Neuronal stem cell (in vitro differentiated cells): ENCODE data around the gene MVK.

ENCODE experiments used
- DNase-seq: peaks from one replicate; pipeline ENCODE4 v3.0.0-alpha.2; 2013; ENCODE audit warnings: low spot score
- H2AFZ ChIP-seq: one replicate; pipeline ENCODE4 v1.6.1; 2013; ENCODE audit warnings: mild to moderate bottlenecking, low read length, inconsistent platforms
- H2AK5ac ChIP-seq: 2 replicates; pipeline ENCODE4 v1.6.1; 2013; ENCODE audit warnings: low read depth, mild to moderate bottlenecking, inconsistent platforms, low read length, moderate library complexity, mixed read lengths
- H2BK120ac ChIP-seq: 2 replicates; pipeline ENCODE4 v1.6.1; 2013; ENCODE audit warnings: low read depth, mild to moderate bottlenecking, inconsistent platforms, low read length, moderate library complexity, mixed read lengths
- H2BK12ac ChIP-seq: one replicate; pipeline ENCODE4 v1.6.1; 2013; ENCODE audit warnings: low read length, inconsistent platforms
- H2BK15ac ChIP-seq: 2 replicates; pipeline ENCODE4 v1.6.1; 2013; ENCODE audit warnings: mild to moderate bottlenecking, low read length, inconsistent platforms, mixed read lengths
- H2BK5ac ChIP-seq: one replicate; pipeline ENCODE4 v1.6.1; 2013; ENCODE audit warnings: inconsistent platforms, mild to moderate bottlenecking, low read length, moderate library complexity
- H3K14ac ChIP-seq: one replicate; pipeline ENCODE4 v1.6.1; 2013; ENCODE audit warnings: low read length, inconsistent platforms
- H3K18ac ChIP-seq: 2 replicates; pipeline ENCODE4 v1.6.1; 2013; ENCODE audit warnings: low read length, inconsistent platforms
- H3K23ac ChIP-seq: 2 replicates; pipeline ENCODE4 v1.6.1; 2013; ENCODE audit warnings: low read depth, mild to moderate bottlenecking, mixed read lengths, low read length, inconsistent platforms; ENCODE audit not compliant: poor library complexity
- H3K27ac ChIP-seq: replicated peaks from 3 replicates; pipeline ENCODE4 v1.5.1; 2013; ENCODE audit warnings: low read length, inconsistent platforms
- H3K27me3 ChIP-seq, 3 experiments: 2 replicates each; pipeline ENCODE4 v1.6.1; 2013; ENCODE audit warnings: low read length in 3 of 3, mild to moderate bottlenecking in 2 of 3, inconsistent platforms in 1 of 3, low read depth in 1 of 3, mixed read lengths in 1 of 3, moderate library complexity in 1 of 3; ENCODE audit not compliant: control insufficient read depth in 3 of 3, insufficient read depth in 3 of 3
- H3K36me3 ChIP-seq, 2 donors: replicated peaks in 1 of 2; 2 replicates each; pipeline ENCODE4 v1.6.1; 2013; ENCODE audit warnings: low read length in 2 of 2; ENCODE audit not compliant: control insufficient read depth in 2 of 2, insufficient read depth in 2 of 2
- H3K4ac ChIP-seq: 2 replicates; pipeline ENCODE4 v1.6.1; 2013; ENCODE audit warnings: inconsistent platforms, mild to moderate bottlenecking, low read length, moderate library complexity
- H3K4me1 ChIP-seq, 2 donors: 1 replicate in 1 of 2; 2 replicates in 1 of 2; pipeline ENCODE4 v1.6.1; 2013; ENCODE audit warnings: low read length in 2 of 2, low read depth in 1 of 2; ENCODE audit not compliant: control insufficient read depth in 2 of 2, insufficient read depth in 1 of 2
- H3K4me2 ChIP-seq: one replicate; pipeline ENCODE4 v1.6.1; 2013; ENCODE audit warnings: mild to moderate bottlenecking, low read length, inconsistent platforms; ENCODE audit not compliant: insufficient read depth, poor library complexity, severe bottlenecking
- H3K4me3 ChIP-seq, 2 donors: 2 replicates each; pipeline ENCODE4 v1.5.1; 2013; ENCODE audit warnings: low read length in 2 of 2, mild to moderate bottlenecking in 2 of 2, inconsistent platforms in 1 of 2, moderate library complexity in 1 of 2
- H3K79me1 ChIP-seq: one replicate; pipeline ENCODE4 v1.6.1; 2013; ENCODE audit warnings: low read depth, mild to moderate bottlenecking, inconsistent platforms, low read length, moderate library complexity
- H3K9ac ChIP-seq: one replicate; pipeline ENCODE4 v1.6.1; 2013; ENCODE audit warnings: mild to moderate bottlenecking, low read depth, low read length, inconsistent platforms; ENCODE audit not compliant: poor library complexity
- H3K9me3 ChIP-seq, 2 donors: replicated peaks in 1 of 2; 2 replicates each; pipeline versions ENCODE3 to v1.6.1; 2013; ENCODE audit warnings: low read length in 2 of 2, mild to moderate bottlenecking in 2 of 2, inconsistent platforms in 1 of 2, low read depth in 1 of 2, mixed read lengths in 1 of 2, moderate library complexity in 1 of 2; ENCODE audit not compliant: control insufficient read depth in 2 of 2, insufficient read depth in 1 of 2
- H4K8ac ChIP-seq: one replicate; pipeline ENCODE4 v1.6.1; 2013; ENCODE audit warnings: low read depth, mild to moderate bottlenecking, inconsistent platforms, low read length, moderate library complexity
- H4K91ac ChIP-seq: one replicate; pipeline ENCODE4 v1.6.1; 2013; ENCODE audit warnings: low read length, low read depth, mild to moderate bottlenecking, inconsistent platforms; ENCODE audit not compliant: poor library complexity
- WGBS, 2 donors: extraction: QIAGEN DNeasy Blood & Tissue Kit; methylation state at CpG; one replicate each; pipeline ENCODE4 v1.1.7; 2013; ENCODE audit warnings: missing lambda C conversion rate in 2 of 2, mixed read lengths in 1 of 2; ENCODE audit not compliant: insufficient read length in 2 of 2, insufficient replicate concordance in 1 of 2; ENCODE audit errors: extremely low coverage in 2 of 2; 5-methylcytosine and 5-hydroxymethylcytosine counted together

The MVK gene

GRCh38 chr12:109532721-109533486, 40.7 kb upstream of the MVK start:
- no CpG with 5 or more reads among the region's 24 CpGs for WGBS, 2 donors
- peaks cover 4 to 77% of the 10 kb centered on the region in 2 donors for H3K36me3 ChIP-seq
- H3K4me2 ChIP-seq = no peak overlapping the region

DNA sequence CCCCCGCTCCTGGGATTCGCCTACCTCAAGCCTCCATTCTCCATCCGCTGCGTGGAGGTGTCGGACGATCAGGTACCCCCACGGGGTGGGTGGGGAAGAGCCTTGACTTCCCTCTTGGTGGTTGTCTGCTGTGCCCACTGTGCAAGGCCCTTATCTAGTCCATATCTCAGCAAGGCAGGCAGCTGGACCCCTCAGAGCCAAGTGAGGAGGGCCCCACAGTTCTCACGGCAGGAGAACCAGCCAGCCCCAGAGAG, 40.2 kb upstream of the MVK start:
- Histone ChIP-seq H3K14ac (no peak overlapping the region), H3K4me1 (peaks cover 0 to 15% of the 10 kb centered on the region in 2 donors), H3K9me3 (no peaks in the 10 kb centered on the region), H4K8ac (no peak overlapping the region), H2BK120ac (no peak overlapping the region), H3K23ac (peak overlapping the region; percentile 17), H2AFZ (no peak overlapping the region), H3K18ac (peak overlapping the region; percentile 16), H3K27me3 (no peaks in the 10 kb centered on the region), H3K36me3 (peaks cover 4 to 72% of the 10 kb centered on the region in 2 donors), H2BK5ac (peak overlapping the region; percentile 67), H3K4ac (no peak overlapping the region), H3K27ac (no peak overlapping the region), H3K79me1 (no peaks in the 10 kb centered on the region), H2BK12ac (no peak overlapping the region), H2AK5ac (no peak overlapping the region), H3K9ac (no peak overlapping the region), H4K91ac (no peak overlapping the region), H2BK15ac (no peak overlapping the region), H3K4me3 (no peak overlapping the region), H3K4me2 (no peak overlapping the region)
- no CpG with 5 or more reads among the region's 8 CpGs for WGBS, 2 donors
- no peak for DNase-seq

More at GRCh38 chr12:109532721-109533486, 40.7 kb upstream of the MVK start:
- H3K23ac ChIP-seq = no peak overlapping the region
- H3K79me1 ChIP-seq = no peaks in the 10 kb centered on the region
- no peak overlapping the region for H3K14ac ChIP-seq
- no peak overlapping the region for H3K4ac ChIP-seq
- peaks cover 0 to 17% of the 10 kb centered on the region in 2 donors for H3K4me1 ChIP-seq
- no peak overlapping the region for H3K27ac ChIP-seq
- no peak overlapping the region for H4K8ac ChIP-seq
- no peak overlapping the region for H2BK12ac ChIP-seq
- H4K91ac ChIP-seq = no peak overlapping the region
- no peak overlapping the region for H2BK15ac ChIP-seq
- DNase-seq = no peak
- H3K18ac ChIP-seq = peak overlapping the region; percentile 49
- H2BK120ac ChIP-seq = no peak overlapping the region
- H2BK5ac ChIP-seq = peak overlapping the region; percentile 67
- H2AFZ ChIP-seq = no peak overlapping the region
- H3K4me3 ChIP-seq = no peak overlapping the region
- no peaks in the 10 kb centered on the region for H3K27me3 ChIP-seq
- no peaks in the 10 kb centered on the region for H3K9me3 ChIP-seq
- no peak overlapping the region for H3K9ac ChIP-seq
- H2AK5ac ChIP-seq = no peak overlapping the region

- Histone ChIP-seq H3K27me3 (no peaks in the 10 kb centered on the region), H4K91ac (no peak overlapping the region), H2AK5ac (peak overlapping the region; percentile 13), H3K4me2 (no peak overlapping the region), H3K14ac (no peak overlapping the region), H2AFZ (no peak overlapping the region), H2BK15ac (no peak overlapping the region), H3K9me3 (no peaks in the 10 kb centered on the region), H3K9ac (no peak overlapping the region), H3K4me1 (peaks cover 0 to 14% of the 10 kb centered on the region in 2 donors), H3K18ac (no peak overlapping the region), H3K4me3 (no peak overlapping the region), H2BK120ac (no peak overlapping the region), H3K27ac (no peak overlapping the region), H2BK12ac (no peak overlapping the region), H3K4ac (no peak overlapping the region), H4K8ac (no peak overlapping the region), H3K36me3 (peaks cover 4 to 68% of the 10 kb centered on the region in 2 donors), H2BK5ac (no peak overlapping the region), H3K79me1 (no peaks in the 10 kb centered on the region), H3K23ac (no peak overlapping the region)
- WGBS, 2 donors = no CpG with 5 or more reads among the region's 15 CpGs
- no peak for DNase-seq
These were observed 39.1 kb upstream of the MVK start for GRCh38 chr12:109534456-109534855.

DNA sequence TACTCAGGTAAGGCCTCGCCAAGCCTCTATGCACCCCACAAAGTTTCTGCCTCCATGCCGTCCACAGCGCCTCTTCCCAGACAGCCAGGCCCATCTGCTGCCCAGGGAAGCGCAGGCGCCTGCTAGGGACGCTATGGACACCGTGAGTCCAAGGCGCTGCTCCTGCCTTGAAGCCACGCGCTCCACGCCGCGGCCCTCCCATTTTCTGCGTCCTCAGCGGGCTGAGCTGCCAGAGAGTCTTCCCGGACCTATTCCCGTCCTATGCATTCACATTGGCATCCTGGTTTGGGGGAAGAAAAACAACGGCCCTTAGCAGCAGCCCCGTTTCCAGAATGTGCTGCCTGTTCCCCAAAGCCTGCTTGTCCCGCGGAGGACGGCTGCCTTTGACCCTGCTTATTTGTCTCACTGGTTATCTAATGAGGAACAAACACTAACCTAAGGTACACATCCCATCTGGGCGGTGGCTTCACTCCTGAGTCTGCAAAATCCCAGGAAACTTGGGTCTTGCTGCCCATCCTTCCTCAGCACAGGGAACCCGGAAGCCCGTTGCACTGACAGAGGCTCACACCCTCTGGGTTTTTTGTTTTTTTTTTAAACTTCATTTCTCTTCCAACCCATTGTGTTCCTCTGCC, 38.2 kb upstream of the MVK start:
- H2AFZ ChIP-seq = no peak overlapping the region
- no peak overlapping the region for H2AK5ac ChIP-seq
- H3K4me3 ChIP-seq = no peak overlapping the region
- no peak overlapping the region for H4K8ac ChIP-seq
- no peak overlapping the region for H3K4ac ChIP-seq
- no peaks in the 10 kb centered on the region for H3K9me3 ChIP-seq
- H3K36me3 ChIP-seq = peaks cover 4 to 59% of the 10 kb centered on the region in 2 donors
- no peaks in the 10 kb centered on the region for H3K27me3 ChIP-seq
- H2BK5ac ChIP-seq = peak overlapping the region; percentile 11
- peaks cover 0 to 6% of the 10 kb centered on the region in 2 donors for H3K4me1 ChIP-seq
- no peak for DNase-seq
- H3K27ac ChIP-seq = no peak overlapping the region
- H3K9ac ChIP-seq = no peak overlapping the region
- no peak overlapping the region for H3K4me2 ChIP-seq
- no CpG with 5 or more reads among the region's 25 CpGs for WGBS, 2 donors
- no peak overlapping the region for H2BK12ac ChIP-seq
- H2BK15ac ChIP-seq = no peak overlapping the region
- no peak overlapping the region for H3K14ac ChIP-seq
- no peak overlapping the region for H3K18ac ChIP-seq
- H4K91ac ChIP-seq = no peak overlapping the region
- no peak overlapping the region for H2BK120ac ChIP-seq
- H3K23ac ChIP-seq = peak overlapping the region; percentile 28
- H3K79me1 ChIP-seq = no peaks in the 10 kb centered on the region
